Spleen (tissue), 7 donors: ENCODE results near the gene KIF27.

ENCODE experiments used
- POLR2A ChIP-seq, 3 donors: fragments of 450-650 bp; IDR thresholded peaks; one replicate each; pipeline ENCODE4 v1.5.1; 2017; ENCODE audit warnings: antibody characterized with exemption in 3 of 3, mild to moderate bottlenecking in 1 of 3
- POLR2AphosphoS5 ChIP-seq, 3 donors: sonication (generic); formaldehyde crosslinking; IDR thresholded peaks; one replicate each; pipeline ENCODE4 v1.5.1; 2017; ENCODE audit warnings: antibody characterized with exemption in 3 of 3
- TF ChIP-seq, protein P1 (sequence below), 11 experiments: fragments of 200-600 bp in 7 of 11; fragments of 450-650 bp in 4 of 11; sonication (generic) in 4 of 11; IDR thresholded peaks in 8 of 11; conservative IDR thresholded peaks in 3 of 11; 1 replicate in 7 of 11; 2 replicates in 4 of 11; pipeline versions ENCODE4 v1.4.0 to v1.8.0; 2016 to 2021; ENCODE audit warnings: antibody characterized with exemption in 11 of 11, inconsistent platforms in 4 of 11, mild to moderate bottlenecking in 1 of 11
- donor health status: DM: no; HTN: no; CAD: no; lungs with moderate emphysema.
- donor health status: DM: no; HTN: no; CAD: no.
- donor health status: DM: no; HTN: no; CAD: no.

DNA sequence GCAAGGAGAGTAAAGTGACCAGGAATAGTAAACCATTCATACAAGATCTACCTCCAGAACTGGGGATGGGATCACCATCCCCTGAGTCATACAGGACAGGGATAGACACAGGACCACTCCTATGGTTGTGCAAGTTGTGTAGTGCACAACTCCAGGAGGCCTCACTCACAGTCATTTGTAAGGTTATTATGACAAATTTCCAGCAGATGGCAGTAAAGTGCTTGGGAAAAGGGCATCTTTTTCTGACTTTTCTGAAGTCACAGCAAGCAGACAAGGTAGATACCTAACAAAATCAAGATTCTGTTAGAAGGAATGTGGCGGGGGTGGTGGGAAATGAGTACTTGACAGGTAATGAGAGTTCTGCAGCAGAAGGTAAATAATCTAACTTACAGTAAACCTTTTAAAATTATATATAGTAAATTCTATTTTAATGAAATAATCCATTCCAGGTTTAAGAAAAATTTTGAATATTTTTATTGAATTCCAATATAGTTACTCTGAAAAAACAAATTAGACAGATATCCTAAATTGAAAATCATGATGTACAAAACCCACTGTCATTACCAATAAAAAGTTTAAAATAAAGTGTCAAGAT lies 16.7 kb upstream of the KIF27 start:
- TF ChIP-seq POLR2AphosphoS5 (IDR thresholded peaks at IDR 0.05) (no peak), POLR2A (IDR thresholded peaks at IDR 0.05) (no peak)
- TF ChIP-seq, protein P1, sequence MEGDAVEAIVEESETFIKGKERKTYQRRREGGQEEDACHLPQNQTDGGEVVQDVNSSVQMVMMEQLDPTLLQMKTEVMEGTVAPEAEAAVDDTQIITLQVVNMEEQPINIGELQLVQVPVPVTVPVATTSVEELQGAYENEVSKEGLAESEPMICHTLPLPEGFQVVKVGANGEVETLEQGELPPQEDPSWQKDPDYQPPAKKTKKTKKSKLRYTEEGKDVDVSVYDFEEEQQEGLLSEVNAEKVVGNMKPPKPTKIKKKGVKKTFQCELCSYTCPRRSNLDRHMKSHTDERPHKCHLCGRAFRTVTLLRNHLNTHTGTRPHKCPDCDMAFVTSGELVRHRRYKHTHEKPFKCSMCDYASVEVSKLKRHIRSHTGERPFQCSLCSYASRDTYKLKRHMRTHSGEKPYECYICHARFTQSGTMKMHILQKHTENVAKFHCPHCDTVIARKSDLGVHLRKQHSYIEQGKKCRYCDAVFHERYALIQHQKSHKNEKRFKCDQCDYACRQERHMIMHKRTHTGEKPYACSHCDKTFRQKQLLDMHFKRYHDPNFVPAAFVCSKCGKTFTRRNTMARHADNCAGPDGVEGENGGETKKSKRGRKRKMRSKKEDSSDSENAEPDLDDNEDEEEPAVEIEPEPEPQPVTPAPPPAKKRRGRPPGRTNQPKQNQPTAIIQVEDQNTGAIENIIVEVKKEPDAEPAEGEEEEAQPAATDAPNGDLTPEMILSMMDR (IDR thresholded peaks at IDR 0.05 in 8 of 11, conservative IDR thresholded peaks at IDR 0.05 in 3 of 11), result peak; percentile 53 to 85 (median 69)
